Right lobe of liver (tissue), 6 donors: ENCODE results near the gene SERPINA1. TPM values are rescaled to one million over a fixed set of nuclear protein-coding genes. Genes with fewer than 3 reads are reported as not detected.

Experiments used
- ATAC-seq, 4 donors: fragments of 200-7000 bp; cut with Tn5 transposase; one replicate each; pipeline ENCODE4 v1.9.1; 2020; ENCODE audit warnings: mild to moderate bottlenecking in 4 of 4, moderate library complexity in 4 of 4
- DNase-seq, 3 donors: peaks; one replicate each; pipeline ENCODE4 v3.0.0-alpha.2; 2020
- H3K27ac ChIP-seq, 3 donors: fragments of 200-600 bp; one replicate each; pipeline ENCODE4 v1.8.0; 2022
- H3K27me3 ChIP-seq, 2 donors: fragments of 200-600 bp; one replicate each; pipeline ENCODE4 v1.8.0; 2022
- H3K36me3 ChIP-seq, 4 donors: fragments of 200-600 bp; sonication (generic) in 1 of 4; one replicate each; pipeline versions ENCODE4 v1.5.1 to v1.8.0; 2017 to 2022; ENCODE audit warnings: control low read depth in 1 of 4
- H3K4me1 ChIP-seq, 4 donors: fragments of 200-600 bp; sonication (generic) in 1 of 4; one replicate each; pipeline versions ENCODE4 v1.5.1 to v1.8.0; 2017 to 2022; ENCODE audit warnings: control low read depth in 1 of 4
- H3K4me3 ChIP-seq, 3 donors: fragments of 200-600 bp; one replicate each; pipeline ENCODE4 v1.8.0; 2022
- H3K9me3 ChIP-seq, 4 donors: fragments of 200-600 bp; sonication (generic) in 1 of 4; one replicate each; pipeline versions ENCODE4 v1.5.1 to v1.8.0; 2017 to 2022; ENCODE audit warnings: control low read depth in 1 of 4
- POLR2A ChIP-seq: fragments of 450-650 bp; IDR thresholded peaks from one replicate; pipeline ENCODE4 v1.6.1; 2017; ENCODE audit warnings: antibody characterized with exemption, mild to moderate bottlenecking
- WGBS: methylation state at CpG from one replicate; pipeline ENCODE4 v1.1.6; 2018; ENCODE audit warnings: low coverage, low lambda C conversion rate; ENCODE audit not compliant: insufficient coverage; ENCODE audit errors: missing lambda C conversion rate; 5-methylcytosine and 5-hydroxymethylcytosine counted together
- intact Hi-C, 2 donors: fragments of 100-400 bp; cut with DNase I; formaldehyde crosslinking; loops; one replicate each; pipeline versions ENCODE4 v1.11.2 to v1.14.1; 2022
- total RNA-seq, 6 experiments: library from RNA; depleted of rRNA in 2 of 6; stranded (reverse); fragments of >200 nt in 2 of 6; fragmentation: NEBNext Ultra II Directional in 3 of 6; extraction: Animal tissue kit (Norgen Biotek cat#: 25700) in 3 of 6; gene quantifications; one replicate each; pipeline versions ENCODE4 v1.1.0 to v1.2.4, GENCODE V29; 2016 to 2023
- TF ChIP-seq, protein P1 (sequence below), 4 donors: fragments of 200-600 bp in 3 of 4; fragments of 450-650 bp in 1 of 4; IDR thresholded peaks; one replicate each; pipeline versions ENCODE4 v1.5.1 to v1.8.0; 2016 to 2022; ENCODE audit warnings: antibody characterized with exemption in 4 of 4, mild to moderate bottlenecking in 2 of 4
- donor health status: DM: no; HTN: yes; CAD: no.
- donor health status: DM: no; HTN: no; CAD: no.
- donor health status: DM: no; HTN: no; CAD: no.
- donor health status: DM: no; HTN: yes; CAD: no.
- donor health status: DM: no; HTN: yes; CAD: no.

The SERPINA1 gene
- total RNA-seq, 6 experiments from 2014 or later = 18,575 to 39,670 (median 31,917) TPM

GRCh38 chr14:94345344-94346064 lies 42.9 kb downstream of the SERPINA1 start:
- Histone ChIP-seq H3K27me3 (no peaks in the 10 kb centered on the region), H3K9me3 (no peaks in the 10 kb centered on the region), H3K4me1 (peaks cover 0 to 24% (median 9%) of the 10 kb centered on the region in 4 donors), H3K27ac (no peak overlapping the region), H3K36me3 (no peaks in the 10 kb centered on the region), H3K4me3 (no peak overlapping the region)
- WGBS = 67% methylated on average over 9 of the region's 12 CpGs
- no peak for TF ChIP-seq POLR2A
- TF ChIP-seq, protein P1, sequence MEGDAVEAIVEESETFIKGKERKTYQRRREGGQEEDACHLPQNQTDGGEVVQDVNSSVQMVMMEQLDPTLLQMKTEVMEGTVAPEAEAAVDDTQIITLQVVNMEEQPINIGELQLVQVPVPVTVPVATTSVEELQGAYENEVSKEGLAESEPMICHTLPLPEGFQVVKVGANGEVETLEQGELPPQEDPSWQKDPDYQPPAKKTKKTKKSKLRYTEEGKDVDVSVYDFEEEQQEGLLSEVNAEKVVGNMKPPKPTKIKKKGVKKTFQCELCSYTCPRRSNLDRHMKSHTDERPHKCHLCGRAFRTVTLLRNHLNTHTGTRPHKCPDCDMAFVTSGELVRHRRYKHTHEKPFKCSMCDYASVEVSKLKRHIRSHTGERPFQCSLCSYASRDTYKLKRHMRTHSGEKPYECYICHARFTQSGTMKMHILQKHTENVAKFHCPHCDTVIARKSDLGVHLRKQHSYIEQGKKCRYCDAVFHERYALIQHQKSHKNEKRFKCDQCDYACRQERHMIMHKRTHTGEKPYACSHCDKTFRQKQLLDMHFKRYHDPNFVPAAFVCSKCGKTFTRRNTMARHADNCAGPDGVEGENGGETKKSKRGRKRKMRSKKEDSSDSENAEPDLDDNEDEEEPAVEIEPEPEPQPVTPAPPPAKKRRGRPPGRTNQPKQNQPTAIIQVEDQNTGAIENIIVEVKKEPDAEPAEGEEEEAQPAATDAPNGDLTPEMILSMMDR (IDR thresholded peaks at IDR 0.05) = no peak
- peak in 1 of 4 donors; percentile 6 for ATAC-seq
- DNase-seq = no peak
- intact Hi-C loops = no loop called here

GRCh38 chr14:94344389-94344788 lies 44.0 kb downstream of the SERPINA1 start:
- ATAC-seq (no peak), DNase-seq (no peak)
- no peaks in the 10 kb centered on the region for H3K27me3 ChIP-seq
- H3K36me3 ChIP-seq = no peaks in the 10 kb centered on the region
- H3K9me3 ChIP-seq = no peaks in the 10 kb centered on the region
- no peak overlapping the region for H3K4me3 ChIP-seq
- 84% methylated on average over 3 of the region's 3 CpGs for WGBS
- TF ChIP-seq, protein P1 (IDR thresholded peaks at IDR 0.05) = no peak
- TF ChIP-seq POLR2A = no peak
- intact Hi-C loops = no loop called here
- peaks cover 0 to 35% (median 15%) of the 10 kb centered on the region in 4 donors for H3K4me1 ChIP-seq
- H3K27ac ChIP-seq = no peak overlapping the region

DNA sequence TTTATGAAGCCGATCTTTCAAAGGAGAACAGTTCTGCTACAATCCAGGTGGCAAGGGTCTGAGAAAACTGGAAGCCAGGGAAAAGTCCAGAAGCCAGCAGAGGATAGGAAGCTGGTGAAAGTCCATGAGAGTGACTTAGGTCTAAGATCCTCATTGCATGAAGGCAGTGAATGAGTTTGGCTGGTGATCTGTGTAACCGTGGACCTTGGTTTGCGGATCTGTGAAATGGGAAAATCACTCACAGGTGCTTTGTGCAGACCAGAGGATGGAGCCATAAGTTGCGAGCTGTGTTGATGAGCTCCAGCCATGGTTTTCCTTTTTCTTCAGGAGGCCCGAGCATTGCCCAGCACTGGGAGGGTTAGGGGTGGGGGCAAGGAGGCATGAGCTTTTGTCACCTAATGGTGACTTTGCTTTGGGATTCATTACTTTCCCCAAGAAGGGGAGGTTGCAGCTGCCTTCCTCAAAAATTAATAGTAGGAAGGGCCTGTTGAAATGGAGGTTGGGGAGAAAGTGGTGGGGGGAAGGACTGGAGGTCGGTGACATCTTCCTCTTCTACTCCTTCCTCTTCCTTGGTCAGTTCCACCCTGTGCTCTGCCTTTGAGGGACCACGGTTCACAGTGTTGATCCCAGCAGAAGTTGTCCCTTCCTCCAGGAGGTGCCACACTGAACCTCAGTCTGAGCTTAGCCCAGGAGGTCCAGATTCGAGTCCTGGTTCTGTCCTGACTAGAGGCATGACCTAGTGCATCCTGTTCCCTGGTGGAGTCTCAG lies 45.0 kb downstream of the SERPINA1 start:
- Histone ChIP-seq H3K27ac (no peak overlapping the region), H3K9me3 (no peaks in the 10 kb centered on the region), H3K4me1 (peaks cover 0 to 38% (median 15%) of the 10 kb centered on the region in 4 donors), H3K27me3 (no peaks in the 10 kb centered on the region), H3K36me3 (no peaks in the 10 kb centered on the region), H3K4me3 (no peak overlapping the region)
- TF ChIP-seq, protein P1 (IDR thresholded peaks at IDR 0.05) = no peak
- no peak for TF ChIP-seq POLR2A
- intact Hi-C loops = no loop called here
- 90% methylated on average over 6 of the region's 8 CpGs for WGBS
- no peak for ATAC-seq
- no peak for DNase-seq

- Histone ChIP-seq H3K4me1 (peaks cover 0 to 40% (median 16%) of the 10 kb centered on the region in 4 donors), H3K27me3 (no peaks in the 10 kb centered on the region), H3K27ac (peak overlapping the region in 2 of 3 donors; percentile 16 to 44), H3K9me3 (no peaks in the 10 kb centered on the region), H3K4me3 (no peak overlapping the region), H3K36me3 (no peaks in the 10 kb centered on the region)
- DNase-seq (peak; percentile 84 to 93 (median 89)), ATAC-seq (peak; percentile 73 to 88 (median 78))
- TF ChIP-seq, protein P1 (IDR thresholded peaks at IDR 0.05) = no peak
- 11% methylated on average over 1 of the region's 2 CpGs for WGBS
- intact Hi-C loops = no loop called here
Measured at GRCh38 chr14:94342334-94342934, 46.0 kb downstream of the SERPINA1 start.
